HG03520 (cell line): ENCODE results near the gene OR5T2.
"Not testable (repeated sequence)": the region's sequence is repeated elsewhere in the genome, so short reads cannot be mapped to it uniquely, and the experiment has no call there.

ENCODE experiments used
- ATAC-seq: cut with Tn5 transposase; IDR thresholded peaks from one replicate; pipeline ENCODE4 v1.9.1; 2021; ENCODE audit warnings: mild to moderate bottlenecking, moderate library complexity; ENCODE audit not compliant: unreplicated experiment

OR5T2 gene

GRCh38 chr11:56234155-56234554 is at the start of gene OR5T2:
Gene OR5T2 (minus strand): TSS chr11:56234255. CDS start chr11:56233062, 1,193 bp downstream.
- no peak for ATAC-seq

GRCh38 chr11:56273854-56274253 is 39.8 kb upstream of the OR5T2 start, which contains the start of gene OR5T1:
Gene OR5T1 (plus strand): TSS chr11:56274154. CDS start chr11:56275639, 1,485 bp downstream.
- ATAC-seq, result no peak

- no peak for ATAC-seq
These were observed 37.0 kb upstream of the OR5T2 start for GRCh38 chr11:56271092-56271491.

GRCh38 chr11:56251954-56252353 is 17.9 kb upstream of the OR5T2 start, which contains the start of gene OR5T3:
Gene OR5T3 (plus strand): TSS chr11:56252254. CDS start chr11:56252254, 0 bp downstream.
- ATAC-seq, result no peak

GRCh38 chr11:56219735-56220134 is 14.3 kb downstream of the OR5T2 start:
- not testable (repeated sequence) for ATAC-seq

GRCh38 chr11:56214537-56214936 is 19.5 kb downstream of the OR5T2 start:
- ATAC-seq, result no peak

GRCh38 chr11:56207790-56208189 is 26.3 kb downstream of the OR5T2 start:
- no peak for ATAC-seq

- ATAC-seq, result no peak
These were observed 36.7 kb downstream of the OR5T2 start for GRCh38 chr11:56197367-56197766.

- ATAC-seq, result no peak
These were observed 37.4 kb downstream of the OR5T2 start for GRCh38 chr11:56196705-56197104.

GRCh38 chr11:56188602-56189001 is 45.5 kb downstream of the OR5T2 start:
- no peak for ATAC-seq

- ATAC-seq, result no peak
These were observed 50.6 kb downstream of the OR5T2 start for GRCh38 chr11:56183459-56183858.
